ENCODE results near the gene ETV6.
A peak's percentile ranks its signal among the peaks of the same experiment; 100 is the strongest.
"Not testable (repeated sequence)": the region's sequence is repeated elsewhere in the genome, so short reads cannot be mapped to it uniquely, and the experiment has no call there.

ETV6 gene

DNA sequence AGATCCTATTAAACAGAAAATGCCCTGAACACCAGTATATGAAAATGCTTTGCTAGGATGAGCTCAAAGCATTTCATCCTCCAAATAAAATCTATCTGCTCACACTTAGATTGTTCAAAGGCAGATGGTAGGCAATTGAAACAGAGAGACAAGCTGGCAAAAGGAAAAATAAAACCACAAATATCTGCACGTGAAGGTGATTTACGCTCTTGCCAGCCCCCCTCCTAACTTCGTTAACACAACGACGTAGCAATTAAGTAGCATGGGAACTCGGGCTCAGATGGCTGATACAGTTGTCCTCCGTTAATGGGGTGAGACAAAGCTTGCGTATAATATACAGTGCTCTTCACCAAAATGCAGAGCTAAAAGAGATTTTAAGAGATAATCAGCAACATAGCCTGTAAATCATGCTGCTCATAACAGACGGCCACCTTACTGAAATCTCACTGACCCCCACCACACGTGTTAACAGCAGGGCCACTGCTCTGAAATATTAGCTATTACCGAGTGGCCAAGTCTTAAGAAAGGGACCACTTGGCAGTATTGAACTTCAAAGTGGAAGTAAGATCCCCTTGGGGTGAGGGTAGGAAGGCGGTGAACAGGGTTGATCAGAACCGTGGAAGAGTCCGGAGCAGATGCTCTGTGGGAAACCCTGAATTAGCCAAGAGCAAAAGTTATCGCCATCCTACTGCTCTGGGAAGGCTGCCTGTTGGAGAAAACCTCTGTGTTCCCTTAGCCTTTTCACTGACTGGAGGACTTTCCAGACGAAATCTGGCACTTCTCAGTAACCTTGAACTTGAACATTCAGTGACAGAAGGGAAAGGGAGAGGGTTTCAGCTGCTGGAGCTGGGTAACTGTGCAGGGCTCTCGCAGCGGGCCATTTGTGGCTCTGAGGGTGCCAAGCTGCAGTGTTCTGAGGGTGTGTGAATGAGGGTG lies 23.1 kb downstream of the ETV6 start:
- no peak for DNase-seq

GRCh38 chr12:11673666-11674461 lies 24.4 kb downstream of the ETV6 start:
- no peak for DNase-seq

DNA sequence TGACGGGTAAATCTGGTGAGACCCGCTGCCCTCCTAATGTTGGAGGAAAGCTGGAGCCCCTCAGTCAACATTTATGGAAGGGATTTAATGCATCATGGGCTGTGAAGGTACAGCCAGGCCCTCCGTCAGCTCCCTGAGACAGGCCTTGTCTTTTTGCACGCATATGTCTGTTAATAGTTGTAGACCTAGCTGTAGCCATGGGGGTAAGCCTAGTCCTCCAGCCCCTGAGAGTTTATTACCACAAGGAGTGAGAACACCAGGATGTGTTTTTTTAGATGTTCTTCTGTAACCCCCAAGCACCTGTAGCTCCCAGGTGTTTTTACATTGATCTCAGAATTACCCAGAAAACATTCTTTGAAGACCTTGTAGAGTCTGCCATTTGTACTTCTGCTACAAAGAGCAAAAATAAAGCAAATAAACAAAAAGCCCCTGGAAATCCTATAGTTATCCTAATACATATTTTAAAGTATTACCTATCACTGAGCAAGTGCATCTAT lies 25.5 kb downstream of the ETV6 start:
- DNase-seq: no peak

GRCh38 chr12:11676052-11676451 lies 26.6 kb downstream of the ETV6 start:
- DNase-seq: no peak

GRCh38 chr12:11677093-11677492 lies 27.6 kb downstream of the ETV6 start:
- no peak for DNase-seq

DNA sequence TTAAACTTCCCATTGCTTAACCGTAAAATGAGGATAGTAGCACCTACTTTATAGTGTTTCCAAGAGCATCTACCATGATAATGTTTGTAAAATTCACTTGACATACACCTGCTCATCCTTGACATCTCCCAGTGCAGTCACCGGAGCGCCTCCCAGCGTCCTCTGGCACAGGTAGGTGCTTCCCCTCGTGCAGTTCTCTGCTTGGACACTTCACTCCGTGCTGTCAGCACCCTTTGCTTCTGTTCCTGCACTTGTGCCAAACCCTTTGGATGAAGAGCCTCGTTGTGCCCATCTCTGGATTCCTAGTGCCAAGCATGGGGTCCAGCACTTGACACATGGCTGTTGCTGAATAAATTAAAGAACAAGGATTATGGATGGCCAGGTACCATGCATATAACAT lies 28.3 kb downstream of the ETV6 start:
- no peak for DNase-seq

- DNase-seq: no peak
Measured at GRCh38 chr12:11678781-11679180, 29.3 kb downstream of the ETV6 start.

- DNase-seq: no peak
Measured at GRCh38 chr12:11681207-11681606, 31.7 kb downstream of the ETV6 start.

DNA sequence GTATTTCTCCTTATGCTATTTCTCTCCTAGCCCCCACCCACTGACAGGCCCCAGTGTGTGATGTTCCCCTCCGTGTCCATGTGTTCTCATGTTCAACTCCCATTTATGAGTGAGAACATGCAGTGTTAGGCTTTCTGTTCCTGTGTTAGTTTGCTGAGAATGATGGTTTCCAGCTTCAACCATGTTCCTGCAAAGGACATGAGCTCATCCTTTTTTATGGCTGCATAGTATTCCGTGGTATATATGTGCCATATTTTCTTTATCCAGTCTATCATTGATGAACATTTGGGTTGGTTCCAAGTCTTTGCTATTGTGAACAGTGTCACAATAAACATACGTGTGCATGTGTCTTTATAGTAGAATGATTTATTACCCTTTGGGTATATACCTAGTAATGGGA lies 32.2 kb downstream of the ETV6 start:
- not testable (repeated sequence) for DNase-seq

- DNase-seq: no peak
Measured at GRCh38 chr12:11684393-11684792, 34.9 kb downstream of the ETV6 start.

DNA sequence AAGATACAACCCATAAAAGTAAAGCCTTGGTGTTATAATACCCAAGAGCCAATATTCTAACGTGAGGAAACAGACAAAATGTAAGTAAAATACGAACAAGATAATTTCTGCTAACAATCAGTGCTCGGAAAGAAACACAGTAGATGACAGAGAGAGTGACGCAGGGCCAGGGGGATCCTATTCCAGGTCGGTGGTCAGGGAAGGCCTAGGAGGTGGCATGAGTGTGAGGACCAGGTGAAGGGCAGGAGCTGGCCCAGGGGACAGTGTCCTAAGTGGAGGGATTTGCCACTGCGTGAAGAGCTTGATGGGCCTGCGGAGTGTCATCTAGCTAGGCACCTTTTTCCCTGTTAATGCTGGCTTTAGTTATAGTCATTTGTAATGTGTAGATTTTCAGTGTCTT lies 35.3 kb downstream of the ETV6 start:
- no peak for DNase-seq

DNA sequence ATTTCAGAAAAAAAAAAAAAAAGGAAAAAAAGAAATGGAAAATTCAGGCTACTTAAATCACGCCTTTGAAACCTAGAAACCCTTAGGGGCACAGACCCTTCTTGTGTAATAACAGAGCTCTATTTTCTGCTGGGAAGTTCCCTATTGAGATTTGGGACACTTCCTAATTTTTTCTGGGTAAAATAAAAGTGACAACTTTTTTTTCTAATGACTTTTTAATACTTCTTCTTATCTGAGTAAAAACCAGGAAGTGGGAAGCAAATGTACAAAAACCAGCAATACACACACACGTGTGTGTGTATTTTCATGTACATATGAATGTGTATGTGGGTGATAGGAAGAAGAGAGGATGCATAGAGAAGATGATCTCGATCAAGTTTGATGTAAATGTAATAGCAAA lies 35.8 kb downstream of the ETV6 start:
- DNase-seq: peak in 1 of 2 donors; percentile 10

- no peak for DNase-seq
Measured at GRCh38 chr12:11685716-11686115, 36.2 kb downstream of the ETV6 start.

DNA sequence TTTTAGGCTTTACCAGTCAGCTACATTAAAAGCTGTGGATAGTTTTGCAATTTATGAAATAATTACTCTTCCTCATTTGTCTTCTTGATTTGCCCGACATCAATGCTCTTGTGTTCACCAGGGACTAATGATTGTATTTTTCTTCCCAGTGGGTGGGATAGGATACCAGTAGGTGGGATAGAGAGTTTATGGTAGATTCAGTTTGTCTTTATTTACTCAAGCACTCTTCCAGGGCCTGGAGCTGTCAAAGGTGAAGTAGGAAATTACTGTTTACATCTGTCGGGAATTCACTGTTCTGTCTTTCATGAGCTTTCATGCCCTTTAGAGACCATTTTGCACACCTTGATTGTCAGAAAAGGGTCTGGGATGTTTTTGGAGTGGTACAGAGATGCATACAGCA lies 36.6 kb downstream of the ETV6 start:
- no peak for DNase-seq

DNA sequence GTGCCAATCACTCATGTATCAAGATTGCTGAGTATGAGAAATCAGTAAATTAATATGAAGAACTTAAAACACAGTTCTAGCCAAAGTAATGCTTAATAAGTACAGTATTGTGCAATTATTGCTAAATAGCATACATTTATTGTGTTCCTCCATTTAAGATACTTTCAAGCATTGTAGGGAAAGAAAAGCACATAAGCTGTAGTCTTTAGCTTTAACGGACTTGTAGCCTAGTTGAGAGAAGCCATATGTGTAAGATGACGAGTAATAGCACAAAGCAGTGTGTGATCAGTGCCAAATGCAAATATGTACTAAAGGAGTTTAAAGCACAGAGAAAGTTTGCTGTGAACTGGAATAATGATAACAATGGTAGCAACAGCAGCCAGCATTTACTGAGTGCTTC lies 38.1 kb downstream of the ETV6 start:
- no peak for DNase-seq

GRCh38 chr12:11688379-11688778 lies 38.9 kb downstream of the ETV6 start:
- no peak for DNase-seq

DNA sequence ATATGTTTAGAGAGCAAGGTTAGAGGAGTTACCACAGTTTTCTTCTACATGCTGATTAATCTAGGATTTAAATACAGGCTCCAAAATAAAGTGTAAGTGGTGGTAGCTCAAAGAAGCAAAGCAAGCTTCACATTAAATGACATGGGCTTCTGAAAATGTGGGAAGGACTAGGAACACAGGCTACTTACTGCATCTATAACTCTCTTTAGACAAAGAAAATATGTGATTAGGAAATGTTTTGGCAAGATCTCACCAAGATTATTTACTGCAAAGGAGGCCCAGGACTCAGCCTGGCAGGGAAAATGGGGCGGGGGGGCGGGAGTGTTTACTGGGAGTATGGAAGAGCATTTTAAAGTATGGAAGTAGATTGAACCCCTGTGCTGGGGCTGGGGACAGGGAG lies 39.4 kb downstream of the ETV6 start:
- no peak for DNase-seq

DNA sequence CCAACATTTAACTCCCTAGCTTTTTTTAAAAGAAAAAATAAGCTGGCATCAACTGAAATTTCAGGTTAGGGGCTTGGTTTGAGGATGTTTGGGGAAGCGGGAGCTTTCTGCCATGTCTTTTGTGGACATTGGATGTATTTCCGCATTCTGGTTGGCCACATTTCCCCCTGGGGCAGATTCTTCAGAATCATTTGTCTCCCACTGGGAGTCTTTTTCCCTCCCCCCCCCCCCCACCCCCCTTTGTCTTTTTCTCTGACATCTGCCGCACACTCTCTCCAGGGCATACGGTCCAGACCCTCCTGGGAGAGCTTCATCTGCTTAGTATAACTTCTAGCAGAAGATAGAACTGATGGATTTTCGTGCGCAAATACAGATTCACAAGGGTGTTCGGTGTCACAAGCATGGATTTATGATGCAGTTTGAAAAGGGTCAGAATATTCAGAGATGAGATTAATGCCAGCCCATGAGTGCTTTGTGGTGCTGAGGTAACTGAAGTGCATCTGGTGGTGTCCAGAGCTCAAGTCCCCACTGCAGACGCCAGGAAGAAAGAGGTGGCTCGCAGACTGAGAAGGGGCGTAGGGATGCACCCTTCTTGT lies 40.2 kb downstream of the ETV6 start:
- DNase-seq: no peak

GRCh38 chr12:11693067-11693466 lies 43.6 kb downstream of the ETV6 start:
- DNase-seq: no peak

- no peak for DNase-seq
Measured at GRCh38 chr12:11693601-11694000, 44.1 kb downstream of the ETV6 start.

- DNase-seq: no peak
Measured at GRCh38 chr12:11694528-11694927, 45.1 kb downstream of the ETV6 start.

GRCh38 chr12:11695321-11695720 lies 45.8 kb downstream of the ETV6 start:
- DNase-seq: no peak

DNA sequence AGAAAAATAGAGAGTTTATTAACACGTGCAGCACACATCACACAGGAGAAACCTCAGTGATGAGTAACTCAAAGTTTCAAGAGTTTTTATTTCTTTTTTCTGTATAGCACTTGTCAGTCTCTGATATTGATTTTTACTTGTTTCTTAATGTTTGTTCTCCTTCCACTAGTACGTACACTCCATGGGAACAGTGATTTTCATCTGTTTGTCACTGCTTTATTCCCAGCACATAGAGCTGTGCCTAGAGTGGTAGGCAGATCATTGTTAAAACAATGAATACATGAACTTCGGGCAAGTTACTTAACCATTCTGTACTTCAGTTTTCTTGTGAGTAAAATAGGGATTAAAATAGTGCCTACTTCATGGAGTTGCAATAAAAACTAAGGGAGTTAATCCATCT lies 46.6 kb downstream of the ETV6 start:
- DNase-seq: no peak

DNA sequence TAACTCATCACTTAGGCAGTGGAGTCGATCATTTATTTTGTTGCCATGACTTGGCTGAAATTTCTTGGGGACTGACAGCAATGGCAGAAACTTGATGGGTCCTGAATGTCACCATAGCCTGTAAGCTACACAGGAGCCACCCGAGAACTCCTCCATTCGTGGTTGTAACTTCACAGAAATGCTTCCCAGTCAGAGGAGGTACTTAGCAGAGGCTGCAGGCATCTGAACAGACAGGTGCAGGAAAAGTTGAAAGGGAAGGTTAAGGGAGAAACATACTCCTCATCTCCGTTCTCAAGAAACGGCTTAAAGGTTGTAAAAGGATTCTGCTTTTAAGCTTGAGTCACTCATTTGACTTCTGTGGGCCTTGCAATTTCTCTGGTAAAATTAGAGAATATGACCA lies 47.7 kb downstream of the ETV6 start:
- DNase-seq: no peak

All from CD4-positive, alpha-beta T cell treated with Interleukin-4 for 1 hour (primary cell).